SK-N-SH (cell line): ENCODE measurements around the gene NTNG1.

Source experiments
- TEAD4 ChIP-seq: IDR thresholded peaks from 2 replicates; pipeline ENCODE4 v1.4.0; 2012; ENCODE audit warnings: mild to moderate bottlenecking, borderline replicate concordance; ENCODE audit not compliant: insufficient read depth
- TF ChIP-seq, protein P1 (sequence below): fragments of 200-600 bp; sonication (generic); IDR thresholded peaks from 2 replicates; pipeline ENCODE4 v1.6.1; 2017; ENCODE audit warnings: antibody characterized with exemption, mild to moderate bottlenecking, moderate library complexity

- TF ChIP-seq, protein P1, sequence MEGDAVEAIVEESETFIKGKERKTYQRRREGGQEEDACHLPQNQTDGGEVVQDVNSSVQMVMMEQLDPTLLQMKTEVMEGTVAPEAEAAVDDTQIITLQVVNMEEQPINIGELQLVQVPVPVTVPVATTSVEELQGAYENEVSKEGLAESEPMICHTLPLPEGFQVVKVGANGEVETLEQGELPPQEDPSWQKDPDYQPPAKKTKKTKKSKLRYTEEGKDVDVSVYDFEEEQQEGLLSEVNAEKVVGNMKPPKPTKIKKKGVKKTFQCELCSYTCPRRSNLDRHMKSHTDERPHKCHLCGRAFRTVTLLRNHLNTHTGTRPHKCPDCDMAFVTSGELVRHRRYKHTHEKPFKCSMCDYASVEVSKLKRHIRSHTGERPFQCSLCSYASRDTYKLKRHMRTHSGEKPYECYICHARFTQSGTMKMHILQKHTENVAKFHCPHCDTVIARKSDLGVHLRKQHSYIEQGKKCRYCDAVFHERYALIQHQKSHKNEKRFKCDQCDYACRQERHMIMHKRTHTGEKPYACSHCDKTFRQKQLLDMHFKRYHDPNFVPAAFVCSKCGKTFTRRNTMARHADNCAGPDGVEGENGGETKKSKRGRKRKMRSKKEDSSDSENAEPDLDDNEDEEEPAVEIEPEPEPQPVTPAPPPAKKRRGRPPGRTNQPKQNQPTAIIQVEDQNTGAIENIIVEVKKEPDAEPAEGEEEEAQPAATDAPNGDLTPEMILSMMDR: no peak
- no peak for TF ChIP-seq TEAD4
Measured at GRCh38 chr1:107100331-107100984, 40.4 kb upstream of the NTNG1 start.
